Mesodermal cell (in vitro differentiated cells): ENCODE results near the gene XIAP.
"Not testable (repeated sequence)": the region's sequence is repeated elsewhere in the genome, so short reads cannot be mapped to it uniquely, and the experiment has no call there.

Experiments
- H3K27ac ChIP-seq: 2 replicates; pipeline ENCODE4 v1.7.0; 2013; ENCODE audit warnings: mild to moderate bottlenecking, low read depth, low read length, moderate library complexity; ENCODE audit not compliant: severe bottlenecking
- H3K36me3 ChIP-seq: 2 replicates; pipeline ENCODE4 v1.7.1; 2013; ENCODE audit warnings: mild to moderate bottlenecking, low read length, moderate library complexity; ENCODE audit not compliant: control insufficient read depth, insufficient read depth
- H3K4me1 ChIP-seq: one replicate; pipeline ENCODE4 v1.7.1; 2013; ENCODE audit warnings: mild to moderate bottlenecking, low read length; ENCODE audit not compliant: insufficient read depth, control insufficient read depth, poor library complexity, severe bottlenecking
- H3K4me3 ChIP-seq: 2 replicates; pipeline ENCODE4 v1.7.0; 2013; ENCODE audit warnings: low read length, control low read depth, mild to moderate bottlenecking; ENCODE audit not compliant: insufficient read depth, poor library complexity, severe bottlenecking; ENCODE audit errors: extremely low read depth
- H3K9me3 ChIP-seq: 2 replicates; pipeline ENCODE4 v1.7.1; 2013; ENCODE audit warnings: mild to moderate bottlenecking, low read length, moderate library complexity; ENCODE audit not compliant: control insufficient read depth
- WGBS, 2 experiments: methylation state at CpG; one replicate each; pipeline ENCODE4 v1.1.5; 2013; ENCODE audit warnings: missing lambda C conversion rate in 2 of 2; ENCODE audit not compliant: insufficient coverage in 2 of 2; 5-methylcytosine and 5-hydroxymethylcytosine counted together

The XIAP gene

DNA sequence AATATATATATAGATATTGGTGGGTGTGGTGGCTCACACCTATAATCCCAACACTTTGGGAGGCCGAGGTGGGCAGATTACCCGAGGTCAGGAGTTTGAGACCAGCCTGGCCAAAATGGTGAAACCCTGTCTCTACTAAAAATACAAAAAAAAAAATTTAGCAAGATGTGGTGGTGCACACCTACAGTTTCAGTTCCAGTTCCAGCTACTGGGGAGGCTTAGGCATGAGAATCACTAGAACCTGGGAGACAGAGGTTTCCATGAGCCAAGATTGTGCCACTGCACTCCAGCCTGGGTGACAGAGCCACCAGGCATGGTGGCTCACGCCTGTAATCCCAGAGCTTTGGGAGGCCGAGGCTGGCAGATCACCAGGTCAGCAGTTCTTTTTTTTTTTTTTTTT, 14.7 kb upstream of the XIAP start:
- not testable (repeated sequence) for H3K4me3 ChIP-seq, H3K36me3 ChIP-seq, H3K9me3 ChIP-seq, H3K4me1 ChIP-seq, H3K27ac ChIP-seq
- 90% methylated on average over 2 of the region's 4 CpGs; no CpG with 5 or more reads in 1 of the 2 experiments for WGBS, 2 experiments

DNA sequence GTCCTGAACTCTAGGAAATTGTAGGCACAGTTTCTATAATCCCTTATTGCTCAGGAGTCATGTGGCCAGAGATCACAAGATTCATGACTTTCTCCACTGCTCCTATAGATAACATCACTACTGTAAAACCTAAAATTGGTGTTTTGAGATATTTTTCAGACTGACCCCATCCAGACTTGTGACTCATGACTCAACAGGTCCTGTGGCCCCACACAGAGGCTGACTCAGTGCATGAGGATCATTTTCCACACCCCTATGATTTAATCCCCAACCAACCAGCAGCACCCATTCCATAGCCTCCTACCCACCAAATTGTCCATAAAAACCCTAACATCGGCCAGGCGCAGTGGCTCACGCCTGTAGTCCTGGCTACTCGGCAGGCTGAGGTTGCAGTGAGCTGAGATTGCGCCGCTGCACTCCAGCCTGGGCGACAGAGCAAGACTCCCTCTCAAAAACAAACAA, 13.2 kb upstream of the XIAP start:
- WGBS, 2 experiments = 97% methylated on average over 6 of the region's 7 CpGs; no CpG with 5 or more reads in 1 of the 2 experiments
- no peaks in the 10 kb centered on the region for H3K4me1 ChIP-seq

DNA sequence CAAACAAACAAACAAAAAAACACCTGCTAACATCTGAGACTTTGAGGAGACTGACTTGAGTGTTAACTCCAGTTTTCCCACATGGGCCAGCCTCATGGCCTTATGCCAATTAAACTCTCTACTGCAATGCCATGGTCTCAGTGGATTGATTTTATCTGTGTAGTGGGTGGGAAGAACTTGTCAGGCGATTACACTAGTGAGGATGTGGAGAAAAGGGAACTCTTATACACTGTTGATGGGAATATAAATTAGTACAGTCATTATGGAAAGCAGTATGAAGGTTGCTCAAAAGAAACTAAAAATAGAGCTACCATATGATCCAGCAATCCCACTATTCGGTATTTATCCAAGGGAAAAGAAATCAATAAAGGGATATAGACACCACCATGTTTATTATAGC, 12.8 kb upstream of the XIAP start:
- no peak overlapping the region for H3K27ac ChIP-seq
- H3K4me3 ChIP-seq = no peak overlapping the region
- no peaks in the 10 kb centered on the region for H3K36me3 ChIP-seq
- H3K4me1 ChIP-seq = no peaks in the 10 kb centered on the region
- H3K9me3 ChIP-seq = no peaks in the 10 kb centered on the region
- WGBS, 2 experiments = no CpG with 5 or more reads among the region's 2 CpGs

More for the DNA sequence above, 13.2 kb upstream of the XIAP start:
- H3K27ac ChIP-seq = no peak overlapping the region
- H3K9me3 ChIP-seq = no peaks in the 10 kb centered on the region
- no peaks in the 10 kb centered on the region for H3K36me3 ChIP-seq
- H3K4me3 ChIP-seq = no peak overlapping the region

GRCh38 chrX:123849096-123849495, 10.8 kb upstream of the XIAP start:
- Histone ChIP-seq H3K36me3 (no peaks in the 10 kb centered on the region), H3K9me3 (no peaks in the 10 kb centered on the region), H3K4me3 (no peak overlapping the region), H3K27ac (no peak overlapping the region), H3K4me1 (no peaks in the 10 kb centered on the region)
- WGBS, 2 experiments = 96 to 100% methylated on average over 6 of the region's 12 CpGs

DNA sequence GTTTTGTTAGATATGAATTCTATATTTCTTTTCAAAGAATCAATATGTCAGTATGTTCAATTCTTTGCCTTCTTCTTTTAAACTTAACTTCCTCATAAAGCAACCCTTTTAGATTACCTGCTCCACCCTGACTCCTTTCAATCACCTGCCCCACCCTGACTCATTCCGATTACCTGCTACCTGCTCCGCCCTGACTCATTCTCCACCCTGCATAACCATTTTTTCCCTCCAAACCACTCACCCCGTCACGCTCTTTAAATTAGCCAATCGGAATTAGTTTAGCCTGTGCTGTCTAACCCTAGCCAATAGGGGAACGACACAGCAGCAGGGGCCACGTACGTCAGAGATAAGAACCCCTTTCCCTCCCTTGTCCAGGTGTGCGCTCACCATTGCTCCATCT, 9.9 kb upstream of the XIAP start:
- 60 to 90% methylated on average over 2 to 4 of the region's 9 CpGs for WGBS, 2 experiments
- not testable (repeated sequence) for H3K9me3 ChIP-seq, H3K27ac ChIP-seq, H3K36me3 ChIP-seq, H3K4me3 ChIP-seq, H3K4me1 ChIP-seq

DNA sequence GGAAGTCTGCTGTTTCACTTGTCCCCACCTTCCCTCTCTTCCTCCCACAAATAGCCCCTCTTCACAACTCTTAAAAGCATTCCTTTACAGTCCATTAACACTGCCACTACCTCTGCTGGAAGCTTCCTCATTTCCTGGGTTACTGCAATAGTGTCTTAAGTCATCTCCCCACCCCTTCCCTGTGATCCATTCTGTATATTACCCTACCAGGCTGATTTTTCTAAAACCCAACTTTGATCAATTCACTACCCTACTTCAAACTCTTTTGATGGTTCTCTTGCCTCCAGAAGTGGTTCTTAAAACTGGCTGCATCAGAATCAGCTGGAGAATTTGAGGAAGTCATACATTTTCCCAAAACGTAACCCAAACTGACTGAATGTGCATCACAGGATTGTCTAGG, 8.8 kb upstream of the XIAP start:
- Histone ChIP-seq H3K4me3 (no peak overlapping the region), H3K27ac (no peak overlapping the region), H3K4me1 (no peaks in the 10 kb centered on the region), H3K9me3 (no peaks in the 10 kb centered on the region), H3K36me3 (no peaks in the 10 kb centered on the region)
- WGBS, 2 experiments = no CpG with 5 or more reads among the region's 1 CpG

DNA sequence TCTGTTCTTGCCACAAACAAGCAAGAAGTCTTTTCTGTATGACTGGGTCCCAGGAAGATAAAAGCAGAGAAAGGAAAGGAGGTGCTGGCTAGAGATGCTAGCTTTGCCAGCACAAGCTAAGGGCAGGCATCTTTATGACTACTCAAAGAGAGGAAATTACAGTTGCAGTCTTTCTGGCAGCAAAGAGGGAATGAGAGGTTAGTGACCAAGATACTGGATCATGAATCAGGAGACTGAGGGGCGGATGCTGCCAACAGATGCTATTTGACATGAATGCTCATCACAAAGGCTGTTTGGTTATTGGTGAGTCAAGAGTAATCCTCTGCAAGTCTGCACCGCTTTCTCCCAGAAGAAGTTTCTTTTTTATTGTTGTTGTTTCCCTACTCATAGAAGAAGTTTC, 5.5 kb upstream of the XIAP start:
- Histone ChIP-seq H3K4me3 (no peak overlapping the region), H3K36me3 (no peaks in the 10 kb centered on the region), H3K27ac (no peak overlapping the region), H3K4me1 (no peaks in the 10 kb centered on the region), H3K9me3 (no peaks in the 10 kb centered on the region)
- WGBS, 2 experiments = 0% methylated on average over 1 of the region's 2 CpGs

- 0% methylated on average over 2 of the region's 15 CpGs; no CpG with 5 or more reads in 1 of the 2 experiments for WGBS, 2 experiments
- Histone ChIP-seq H3K4me3 (peak overlapping the region; percentile 60), H3K27ac (peak overlapping the region; percentile 94), H3K9me3 (no peaks in the 10 kb centered on the region), H3K36me3 (peaks cover 11% of the 10 kb centered on the region), H3K4me1 (no peaks in the 10 kb centered on the region)
Measured at GRCh38 chrX:123859409-123859845, 426 bp upstream of the XIAP start.

DNA sequence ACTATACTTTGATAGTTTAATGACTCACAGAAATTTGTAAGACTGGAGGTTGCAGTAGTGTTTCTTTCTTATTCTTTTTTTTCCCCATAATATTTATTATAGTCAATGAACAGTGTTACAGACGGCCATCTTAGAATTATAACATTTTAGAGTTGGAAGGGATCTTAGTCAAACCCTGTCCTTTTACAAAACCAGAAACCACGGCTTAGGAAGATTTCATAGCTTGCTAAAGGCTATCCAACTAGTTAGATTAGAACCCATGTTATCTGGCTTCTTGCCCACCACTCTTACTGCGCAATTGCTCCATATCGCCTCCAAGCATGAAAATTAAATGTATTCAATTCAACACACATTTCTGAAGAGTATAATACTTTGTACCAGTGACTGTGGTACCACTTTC, 1.1 kb downstream of the XIAP start:
- peak overlapping the region; percentile 60 for H3K4me3 ChIP-seq
- no peaks in the 10 kb centered on the region for H3K4me1 ChIP-seq
- peaks cover 15% of the 10 kb centered on the region for H3K36me3 ChIP-seq
- no peaks in the 10 kb centered on the region for H3K9me3 ChIP-seq
- H3K27ac ChIP-seq = peak overlapping the region; percentile 94
- 29% methylated on average over 1 of the region's 4 CpGs; no CpG with 5 or more reads in 1 of the 2 experiments for WGBS, 2 experiments

GRCh38 chrX:123869488-123869887, 9.6 kb downstream of the XIAP start:
- WGBS, 2 experiments = no CpG with 5 or more reads among the region's 1 CpG
- peaks cover 20% of the 10 kb centered on the region for H3K36me3 ChIP-seq
- no peak overlapping the region for H3K27ac ChIP-seq
- H3K4me1 ChIP-seq = no peaks in the 10 kb centered on the region
- no peaks in the 10 kb centered on the region for H3K9me3 ChIP-seq
- H3K4me3 ChIP-seq = no peak overlapping the region

GRCh38 chrX:123871309-123871708, 11.5 kb downstream of the XIAP start:
- Histone ChIP-seq H3K9me3 (no peaks in the 10 kb centered on the region), H3K4me3 (no peak overlapping the region), H3K27ac (no peak overlapping the region), H3K4me1 (no peaks in the 10 kb centered on the region), H3K36me3 (peaks cover 23% of the 10 kb centered on the region)
- WGBS, 2 experiments = no CpG with 5 or more reads among the region's 2 CpGs
